HG02759 (cell line): Measurements from ENCODE around the gene PPAN.

Source experiments
- ATAC-seq: cut with Tn5 transposase; IDR thresholded peaks from one replicate; pipeline ENCODE4 v1.9.1; 2021; ENCODE audit warnings: mild to moderate bottlenecking, moderate library complexity; ENCODE audit not compliant: unreplicated experiment

The PPAN gene

GRCh38 chr19:10137751-10138682, 31.9 kb downstream of the PPAN start:
- ATAC-seq = no peak

- ATAC-seq = no peak
Observed at GRCh38 chr19:10138879-10139795, 33.0 kb downstream of the PPAN start.

DNA sequence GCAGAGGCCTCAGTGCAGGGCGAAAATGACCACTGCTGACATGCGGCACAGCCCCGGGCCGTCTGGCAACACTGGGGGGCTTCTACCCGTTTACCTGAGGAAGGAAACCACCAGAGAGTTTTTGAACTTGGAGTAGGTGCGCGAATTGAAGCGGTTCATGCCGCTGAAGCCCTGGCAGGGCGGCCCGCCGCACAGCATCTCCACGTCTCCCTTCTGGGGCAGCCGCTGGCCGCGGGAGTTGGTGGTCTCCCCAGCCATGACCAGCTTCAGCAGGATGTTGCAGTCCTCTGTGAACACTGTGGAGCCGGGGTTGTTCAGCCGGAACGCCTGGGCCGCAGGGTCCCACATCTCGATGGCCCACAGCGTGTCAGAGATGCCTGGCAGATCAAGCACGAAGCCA, 33.8 kb downstream of the PPAN start:
- no peak for ATAC-seq

DNA sequence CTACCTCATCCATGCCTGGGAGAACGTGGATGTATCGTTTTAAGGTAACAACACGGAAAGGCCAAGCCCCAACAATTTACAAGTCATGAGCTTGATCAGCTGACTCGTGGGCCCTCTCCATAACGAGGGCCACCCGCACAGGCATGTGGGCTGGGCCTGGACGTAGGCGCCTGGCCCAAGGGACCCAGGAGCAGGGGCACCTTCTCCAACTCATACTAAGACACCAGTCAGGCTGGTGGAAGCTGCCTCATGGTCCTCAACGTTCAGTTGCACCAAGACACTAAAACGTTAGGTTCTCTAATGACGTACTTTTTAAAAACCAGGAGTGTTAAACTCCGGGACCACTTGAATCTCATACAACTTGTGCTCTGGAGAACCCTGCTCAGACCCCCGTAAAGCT, 35.3 kb downstream of the PPAN start:
- ATAC-seq = no peak

DNA sequence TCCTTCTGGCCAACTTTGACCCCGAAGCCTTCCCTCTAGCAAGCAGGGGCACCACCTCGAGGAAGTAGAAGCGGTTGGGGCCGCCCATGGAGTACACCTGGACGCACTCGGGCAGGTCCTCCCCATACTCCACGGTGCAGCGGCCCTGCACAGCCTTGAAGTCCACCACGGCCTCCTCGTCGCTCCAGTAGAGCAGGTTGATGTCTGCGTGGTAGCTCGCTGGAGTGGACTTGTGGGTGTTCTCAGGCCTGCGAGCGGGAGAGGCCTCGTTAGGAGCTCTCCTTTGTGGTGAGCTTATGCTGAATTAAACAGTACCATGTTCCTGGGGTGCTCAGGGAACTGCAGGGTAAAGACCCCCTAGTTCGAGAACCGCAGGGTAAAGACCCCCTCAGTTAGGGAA, 35.8 kb downstream of the PPAN start:
- no peak for ATAC-seq

GRCh38 chr19:10142701-10143375, 36.7 kb downstream of the PPAN start:
- no peak for ATAC-seq

DNA sequence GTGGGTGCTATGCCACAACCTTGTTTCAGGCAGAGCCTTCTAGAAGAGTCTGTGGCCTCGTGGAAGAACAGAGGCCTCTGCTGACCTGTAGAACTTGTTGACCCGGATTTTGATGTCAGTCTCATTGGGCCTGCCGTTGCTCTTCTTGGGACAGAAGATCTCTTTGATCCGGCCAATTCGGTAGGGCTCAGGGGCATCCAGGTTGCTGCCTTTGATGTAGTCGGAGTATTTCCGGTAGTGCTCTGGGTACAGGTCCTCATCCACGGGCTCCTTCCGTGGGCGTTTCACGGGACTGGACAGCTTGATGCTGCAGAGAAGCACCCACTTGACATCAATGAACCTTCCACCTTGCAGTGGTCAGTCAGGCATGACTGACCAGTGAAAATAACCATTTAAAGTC, 37.5 kb downstream of the PPAN start:
- no peak for ATAC-seq

DNA sequence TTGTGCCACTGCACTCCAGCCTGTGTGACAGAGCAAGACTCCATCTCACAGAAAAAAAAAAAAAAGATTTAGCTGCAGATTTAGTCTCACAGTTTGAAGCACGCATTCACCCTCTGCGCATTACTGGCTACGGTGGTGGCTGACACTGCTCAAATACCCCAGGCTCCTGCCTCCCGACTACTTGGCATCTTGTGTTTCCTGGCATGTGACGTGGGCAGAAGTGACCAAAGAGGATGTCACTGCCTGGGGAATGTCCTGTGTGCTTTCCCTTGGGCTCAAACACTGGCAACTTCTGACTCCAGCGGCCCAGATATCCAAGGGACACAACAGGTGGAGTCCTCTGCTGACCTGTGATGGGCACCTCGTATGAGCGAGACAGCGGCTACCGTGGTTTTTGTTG, 38.2 kb downstream of the PPAN start:
- no peak for ATAC-seq

GRCh38 chr19:10145031-10145430, 38.9 kb downstream of the PPAN start:
- ATAC-seq = no peak

GRCh38 chr19:10146142-10146541, 40.0 kb downstream of the PPAN start:
- no peak for ATAC-seq

- ATAC-seq = no peak
Observed at GRCh38 chr19:10149427-10149826, 43.3 kb downstream of the PPAN start.

GRCh38 chr19:10151521-10151920, 45.4 kb downstream of the PPAN start:
- no peak for ATAC-seq

DNA sequence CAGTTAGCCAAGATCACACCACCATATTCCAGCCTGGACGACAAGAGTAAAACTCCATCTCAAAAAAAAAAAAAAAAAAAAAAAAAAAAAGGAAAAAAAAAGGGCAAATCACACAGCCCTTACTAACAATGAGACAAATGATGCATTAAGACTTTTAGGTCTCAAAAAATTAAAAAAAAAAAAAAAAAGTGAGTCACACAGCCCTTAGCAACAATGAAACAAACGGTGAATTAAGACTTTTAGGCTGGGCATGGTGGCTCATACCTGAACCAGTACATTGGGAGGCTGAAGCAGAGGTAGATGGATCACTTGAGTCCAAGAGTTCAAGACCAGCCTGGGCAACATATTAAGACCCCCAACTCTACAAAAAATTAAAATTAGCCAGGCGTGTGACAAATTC, 45.9 kb downstream of the PPAN start:
- no peak for ATAC-seq

GRCh38 chr19:10155839-10156238, 49.7 kb downstream of the PPAN start:
- ATAC-seq = no peak

- ATAC-seq = no peak
Observed at GRCh38 chr19:10158071-10158470, 51.9 kb downstream of the PPAN start.

DNA sequence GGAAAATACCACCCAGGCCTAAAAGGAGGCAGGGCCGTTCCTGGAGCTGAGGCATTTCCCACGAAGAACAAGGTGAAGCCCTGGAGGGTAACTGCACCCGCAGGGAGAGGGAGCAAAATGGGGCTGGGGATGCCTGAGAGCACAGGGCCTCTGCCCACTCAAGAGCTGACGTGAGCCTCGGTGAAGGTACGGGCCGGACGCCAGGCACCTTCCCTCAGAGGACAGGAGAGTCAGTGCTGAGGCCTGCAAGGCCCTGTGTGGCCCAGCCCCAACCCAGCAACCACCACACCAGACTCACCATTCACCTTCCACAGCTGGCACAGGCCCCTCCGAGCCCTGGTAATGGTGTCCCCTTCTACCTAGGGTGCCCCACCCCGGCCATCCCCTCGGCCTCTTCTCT, 52.3 kb downstream of the PPAN start:
- no peak for ATAC-seq

GRCh38 chr19:10159610-10160009, 53.4 kb downstream of the PPAN start:
- ATAC-seq = no peak
